HG03103 (cell line): Measurements from ENCODE around the gene HSFX2.
A peak's percentile ranks its signal among the peaks of the same experiment; 100 is the strongest.
"Not testable (repeated sequence)": the region's sequence is repeated elsewhere in the genome, so short reads cannot be mapped to it uniquely, and the experiment has no call there.

Experiments used
- ATAC-seq: cut with Tn5 transposase; IDR thresholded peaks from one replicate; pipeline ENCODE4 v1.9.1; 2021; ENCODE audit warnings: low read depth; ENCODE audit not compliant: unreplicated experiment

HSFX2 gene, protein sequence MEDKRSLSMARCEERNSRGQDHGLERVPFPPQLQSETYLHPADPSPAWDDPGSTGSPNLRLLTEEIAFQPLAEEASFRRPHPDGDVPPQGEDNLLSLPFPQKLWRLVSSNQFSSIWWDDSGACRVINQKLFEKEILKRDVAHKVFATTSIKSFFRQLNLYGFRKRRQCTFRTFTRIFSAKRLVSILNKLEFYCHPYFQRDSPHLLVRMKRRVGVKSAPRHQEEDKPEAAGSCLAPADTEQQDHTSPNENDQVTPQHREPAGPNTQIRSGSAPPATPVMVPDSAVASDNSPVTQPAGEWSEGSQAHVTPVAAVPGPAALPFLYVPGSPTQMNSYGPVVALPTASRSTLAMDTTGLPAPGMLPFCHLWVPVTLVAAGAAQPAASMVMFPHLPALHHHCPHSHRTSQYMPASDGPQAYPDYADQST

DNA sequence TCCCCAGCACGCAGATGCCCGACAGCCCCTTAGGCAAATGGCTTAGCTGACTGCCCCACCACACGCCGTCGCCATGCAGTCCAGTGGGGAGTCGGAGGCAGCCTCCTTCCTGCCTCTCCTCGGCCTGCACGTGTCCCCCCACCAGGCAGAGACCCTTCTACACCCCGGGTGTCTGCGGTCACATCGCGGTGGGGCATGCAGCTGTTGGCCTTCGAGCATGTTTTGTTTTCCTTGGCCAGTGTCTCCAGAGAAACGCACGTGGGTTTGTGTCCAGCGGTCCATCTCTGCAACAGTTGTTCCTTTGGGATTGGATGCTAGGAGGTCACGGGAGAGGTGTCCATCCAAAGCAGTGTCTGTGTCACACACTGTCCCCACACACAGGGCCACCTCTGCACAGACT, at the start of gene HSFX2:
Gene HSFX2, minus strand, starts transcription at position 101 of the 400 bp plus-strand sequence. CDS start 614 bp downstream, outside the sequence.
- not testable (repeated sequence) for ATAC-seq

DNA sequence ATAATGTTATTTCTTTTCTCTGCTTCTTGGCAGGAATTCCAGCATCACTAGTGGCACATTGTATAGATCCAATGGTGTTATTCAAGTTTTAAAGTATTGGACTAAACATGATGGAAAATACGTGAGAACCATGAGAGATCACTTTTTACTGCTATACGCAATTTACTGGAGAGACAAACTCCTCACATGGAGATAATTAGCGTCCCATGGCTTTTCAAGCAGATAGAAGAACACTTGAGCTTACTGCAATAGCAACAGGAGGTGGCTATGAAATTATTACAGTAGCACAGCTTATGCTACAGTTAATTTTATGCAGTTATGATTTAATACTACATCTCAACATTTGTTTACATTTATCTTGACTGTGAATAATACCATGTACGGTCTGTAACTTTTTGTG, 48.4 kb upstream of the HSFX2 start:
- ATAC-seq, result no peak

GRCh38 chrX:149641835-149642234, 46.7 kb upstream of the HSFX2 start:
- no peak for ATAC-seq

- no peak for ATAC-seq
These were observed 46.3 kb upstream of the HSFX2 start for GRCh38 chrX:149641432-149641831.

- ATAC-seq, result no peak
These were observed 44.5 kb upstream of the HSFX2 start for GRCh38 chrX:149639568-149639967.

DNA sequence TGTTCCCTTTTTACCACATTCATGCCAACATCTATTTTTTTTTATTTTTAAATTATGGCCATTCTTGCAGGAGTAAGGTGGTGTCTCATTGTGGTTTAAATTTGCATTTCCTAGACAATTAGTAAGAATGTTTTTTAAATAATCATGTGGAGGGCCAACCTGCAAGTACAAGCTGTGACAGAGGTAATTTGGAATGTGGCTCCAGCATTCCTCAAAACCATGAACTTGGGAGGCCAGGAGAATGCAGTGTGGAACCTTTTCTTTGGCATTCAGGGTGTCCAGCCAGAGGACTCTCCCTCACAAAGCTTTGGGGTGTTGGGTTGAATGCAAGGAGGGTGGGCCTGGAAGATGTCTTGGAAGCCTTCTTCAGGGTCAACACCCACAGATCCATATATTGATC, 43.7 kb upstream of the HSFX2 start:
- no peak for ATAC-seq

GRCh38 chrX:149633511-149633910, 38.4 kb upstream of the HSFX2 start:
- ATAC-seq, result no peak

- peak; percentile 85 for ATAC-seq
These were observed 36.4 kb upstream of the HSFX2 start, which contains the start of gene TMEM185A for GRCh38 chrX:149631234-149632165. TSS of gene TMEM185A (minus strand) at chrX:149631792. CDS start at chrX:149631580, 212 bp downstream.

DNA sequence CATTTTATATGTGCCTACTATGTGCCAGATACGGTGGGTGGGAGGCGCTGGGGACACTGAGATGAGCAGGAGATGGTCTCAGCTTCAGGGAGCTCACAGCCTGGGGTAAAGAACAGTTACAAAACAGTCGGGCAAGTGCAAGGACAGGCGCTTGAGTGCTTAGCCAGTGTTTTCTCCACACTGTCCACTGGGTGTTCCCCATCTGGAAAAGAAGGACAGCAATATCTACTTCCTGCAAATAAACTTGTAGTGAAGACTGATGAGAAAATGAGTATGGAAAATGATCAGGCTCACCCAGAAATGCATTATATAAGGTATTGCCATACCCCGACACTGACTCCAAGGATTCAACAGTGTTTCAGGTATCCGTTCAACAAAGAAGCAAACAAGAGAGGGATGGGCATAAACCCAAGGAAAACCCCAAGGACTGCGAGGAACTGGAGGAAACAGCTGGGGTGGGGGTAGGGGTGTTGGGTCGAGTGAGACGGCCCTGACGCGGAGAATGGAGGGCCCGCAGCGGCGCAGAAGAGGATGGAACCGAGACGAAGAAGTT, 35.6 kb upstream of the HSFX2 start:
- ATAC-seq, result no peak

DNA sequence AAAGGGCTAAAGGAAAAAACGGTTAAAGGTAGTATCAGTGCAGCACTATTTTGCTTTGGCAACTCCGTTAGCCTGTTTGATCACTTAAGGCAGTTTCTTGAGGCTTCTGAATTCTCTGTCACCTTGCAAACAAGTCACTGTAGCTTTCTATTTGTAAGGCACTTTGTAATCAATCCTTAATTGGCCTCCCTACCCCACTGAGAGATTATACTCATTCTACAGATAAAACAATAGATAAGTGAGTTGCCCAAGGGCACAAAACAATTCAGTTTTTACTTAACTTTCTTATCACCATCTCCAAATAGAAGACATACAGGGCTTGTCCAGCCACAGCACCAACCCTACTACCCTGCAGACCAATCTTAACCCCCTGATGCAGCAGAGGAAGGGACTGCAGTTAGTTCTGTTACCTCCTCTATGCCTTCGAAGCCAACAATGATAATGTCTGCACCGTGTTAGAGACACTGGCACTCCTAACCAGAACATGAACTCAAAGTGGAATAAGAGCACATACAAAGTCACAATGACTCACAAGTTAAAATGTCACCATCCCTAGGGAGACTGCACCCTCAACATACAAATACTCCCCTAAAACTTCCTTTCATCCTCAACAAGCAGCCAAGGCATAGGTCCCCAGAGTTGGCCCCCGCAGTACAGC, 34.7 kb upstream of the HSFX2 start:
- ATAC-seq, result no peak

DNA sequence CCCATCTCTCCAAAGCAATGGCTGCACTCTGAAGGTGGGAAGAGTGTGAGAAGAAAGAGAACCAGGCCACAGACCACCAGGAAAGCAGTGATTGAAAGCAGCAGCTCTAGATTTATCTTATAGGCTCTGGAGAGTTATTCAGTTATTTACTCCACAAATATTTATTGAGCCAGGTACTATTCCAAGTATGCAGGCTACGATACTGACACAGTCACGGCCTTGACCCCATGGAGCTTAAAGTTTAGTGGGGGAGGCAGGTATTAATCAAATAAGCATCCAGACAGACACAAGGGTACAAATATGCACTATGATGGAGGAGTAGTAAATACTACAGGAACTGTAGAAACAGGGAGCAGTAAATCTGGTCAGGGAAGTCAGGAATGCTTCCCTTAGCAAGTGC, 33.7 kb upstream of the HSFX2 start:
- ATAC-seq, result no peak

DNA sequence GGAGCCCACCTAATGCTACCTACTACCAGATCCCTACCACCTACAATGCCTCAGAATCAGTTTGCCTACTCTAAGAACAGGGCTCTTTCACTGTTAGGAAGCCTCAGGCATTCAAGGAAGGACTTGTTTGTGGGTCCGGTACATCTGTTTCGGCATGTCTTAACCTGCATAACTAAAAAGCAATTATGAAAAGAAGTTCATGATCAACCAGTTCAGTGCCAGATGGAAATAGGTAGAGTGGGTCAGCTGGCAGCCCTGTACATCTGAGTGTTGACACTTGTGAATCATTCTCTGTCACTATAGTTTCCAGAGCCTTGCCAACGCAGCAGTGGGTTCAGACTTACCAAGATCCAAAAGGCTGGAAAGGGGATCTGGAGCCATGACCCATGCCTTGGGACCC, 33.2 kb upstream of the HSFX2 start:
- ATAC-seq, result no peak

GRCh38 chrX:149626829-149627228, 31.7 kb upstream of the HSFX2 start:
- not testable (repeated sequence) for ATAC-seq

DNA sequence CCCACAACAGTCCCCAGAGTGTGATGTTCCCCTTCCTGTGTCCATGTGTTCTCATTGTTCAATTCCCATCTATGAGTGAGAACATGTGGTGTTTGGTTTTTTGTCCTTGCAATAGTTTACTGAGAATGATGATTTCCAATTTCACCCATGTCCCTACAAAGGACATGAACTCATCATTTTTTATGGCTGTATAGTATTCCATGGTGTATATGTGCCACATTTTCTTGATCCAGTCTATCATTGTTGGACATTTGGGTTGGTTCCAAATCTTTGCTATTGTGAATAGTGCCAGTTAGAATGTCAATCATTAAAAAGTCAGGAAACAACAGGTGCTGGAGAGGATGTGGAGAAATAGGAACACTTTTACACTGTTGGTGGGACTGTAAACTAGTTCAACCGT, 24.5 kb upstream of the HSFX2 start:
- ATAC-seq, result not testable (repeated sequence)

GRCh38 chrX:149618871-149619270, 23.8 kb upstream of the HSFX2 start:
- no peak for ATAC-seq

- no peak for ATAC-seq
These were observed 16.6 kb upstream of the HSFX2 start for GRCh38 chrX:149611623-149612175.

DNA sequence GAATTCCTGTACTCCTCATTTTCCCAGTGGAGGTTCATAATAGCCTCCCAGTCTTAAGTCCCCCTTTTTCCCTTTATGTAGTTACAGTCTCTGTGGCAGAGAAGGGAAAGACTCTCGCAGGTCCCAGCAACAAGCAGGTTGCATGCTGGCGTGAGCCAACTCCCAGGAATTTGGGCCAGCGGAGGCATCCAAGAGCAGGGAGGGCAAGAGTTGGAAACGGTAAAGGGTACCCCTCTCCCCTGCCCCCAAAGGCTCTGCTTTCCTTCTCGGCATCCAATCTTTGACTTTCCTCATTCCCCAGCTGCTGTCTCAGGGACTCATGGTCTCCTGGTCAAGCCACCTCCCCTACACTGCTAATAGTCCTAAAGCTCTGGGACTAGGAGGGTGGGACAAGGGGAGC, 15.4 kb upstream of the HSFX2 start:
- no peak for ATAC-seq

DNA sequence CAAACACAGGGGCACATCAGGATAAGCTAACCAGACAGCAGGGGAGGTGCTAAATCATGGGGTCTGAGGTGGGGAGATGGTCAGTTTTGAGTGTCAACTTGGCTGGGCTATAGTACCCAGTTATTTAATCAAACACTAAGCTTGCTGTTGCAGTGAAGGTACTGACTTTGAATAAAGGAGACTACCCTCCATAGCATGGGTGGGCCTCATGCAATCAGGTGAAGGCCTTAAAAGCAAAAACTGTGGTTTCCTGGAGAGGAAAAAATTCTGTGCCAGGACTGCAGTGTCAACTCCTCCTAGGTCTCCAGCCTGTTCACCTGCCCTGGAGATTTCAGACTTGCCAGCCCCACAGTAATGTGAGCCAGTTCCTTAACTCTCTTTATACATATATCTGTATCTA, 12.6 kb upstream of the HSFX2 start:
- no peak for ATAC-seq

DNA sequence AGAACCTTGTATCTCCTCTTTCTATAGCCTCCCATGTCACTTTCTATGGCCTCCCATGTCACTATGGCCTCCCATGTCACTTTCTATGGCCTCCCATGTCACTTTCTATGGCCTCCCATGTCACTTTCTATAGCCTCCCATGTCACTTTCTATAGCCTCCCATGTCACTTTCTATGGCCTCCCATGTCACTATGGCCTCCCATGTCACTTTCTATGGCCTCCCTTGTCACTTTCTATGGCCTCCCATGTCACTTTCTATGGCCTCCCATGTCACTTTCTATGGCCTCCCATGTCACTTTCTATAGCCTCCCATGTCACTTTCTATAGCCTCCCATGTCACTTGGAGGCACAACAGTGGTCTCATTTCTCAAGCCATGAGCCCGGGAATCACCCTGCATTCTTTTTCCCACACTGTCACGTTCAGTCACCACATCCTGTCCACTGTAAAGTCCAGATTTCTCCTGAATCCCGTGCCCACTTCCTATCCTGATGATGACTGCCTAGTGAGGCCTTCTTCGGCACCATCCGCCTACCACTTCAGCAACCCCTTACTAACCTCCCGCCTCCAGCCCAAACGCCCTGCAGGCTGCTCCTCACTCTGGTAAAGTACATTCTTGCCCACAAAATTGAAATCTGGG, 10.3 kb upstream of the HSFX2 start:
- ATAC-seq, result not testable (repeated sequence)

- ATAC-seq, result not testable (repeated sequence)
These were observed 3.5 kb upstream of the HSFX2 start for GRCh38 chrX:149598603-149599002.
